OCI-LY7 (cell line): ENCODE measurements around the gene PRKRIP1. TPM values are rescaled to one million over a fixed set of nuclear protein-coding genes. Genes with fewer than 3 reads are reported as not detected.

ENCODE experiments used
- BruUV-seq: library from RNA; stranded (reverse); fragments of 400-500 nt; replicated peaks from 2 replicates; lab custom pipeline; 2021; lab: Mats Ljungman, UMichigan
- CTCF ChIA-PET: fragments of 300-600 bp; sonication (Branson Sonifier 250); formaldehyde crosslinking; loops from one replicate; lab custom pipeline; 2022; ENCODE audit warnings: antibody characterized with exemption; ENCODE audit not compliant: unreplicated experiment; lab: Charles Lee
- POLR2A ChIA-PET: fragments of 300-600 bp; sonication (Branson Sonifier 250); formaldehyde crosslinking; loops from one replicate; lab custom pipeline; 2022; ENCODE audit warnings: antibody characterized with exemption; lab: Charles Lee
- DNase-seq: peaks from one replicate; pipeline ENCODE4 v3.0.0-alpha.2; 2015; ENCODE audit warnings: low spot score
- H2AFZ ChIP-seq: fragments of 200-600 bp; sonication (generic), shearing (Covaris generic); 2 replicates; pipeline ENCODE4 v1.6.1; 2014; ENCODE audit warnings: mild to moderate bottlenecking, antibody characterized with exemption, low read length, moderate library complexity
- H3K27ac ChIP-seq: fragments of 200-600 bp; sonication (generic); 2 replicates; pipeline ENCODE4 v1.5.1; 2014; ENCODE audit warnings: mixed run types, low read depth, mild to moderate bottlenecking, moderate library complexity, low read length, inconsistent platforms; ENCODE audit not compliant: poor library complexity, severe bottlenecking
- H3K36me3 ChIP-seq: fragments of 200-600 bp; sonication (generic); 2 replicates; pipeline ENCODE4 v1.6.1; 2014; ENCODE audit warnings: mild to moderate bottlenecking, antibody characterized with exemption, low read length, moderate library complexity, mixed read lengths; ENCODE audit not compliant: insufficient read depth
- H3K4me1 ChIP-seq: fragments of 200-600 bp; sonication (generic); 2 replicates; pipeline ENCODE4 v1.5.1; 2014; ENCODE audit warnings: mild to moderate bottlenecking, low read length; ENCODE audit not compliant: insufficient read depth, poor library complexity, severe bottlenecking
- H3K4me2 ChIP-seq: fragments of 200-600 bp; sonication (generic); 2 replicates; pipeline ENCODE4 v1.6.1; 2014; ENCODE audit warnings: mild to moderate bottlenecking, low read length
- H3K4me3 ChIP-seq: fragments of 200-600 bp; sonication (generic); 2 replicates; pipeline ENCODE4 v1.5.1; 2014; ENCODE audit warnings: mild to moderate bottlenecking, low read depth, low read length; ENCODE audit not compliant: poor library complexity, severe bottlenecking
- H3K79me2 ChIP-seq: fragments of 200-600 bp; sonication (generic); 2 replicates; pipeline ENCODE4 v1.6.1; 2016; ENCODE audit warnings: low read depth, mild to moderate bottlenecking, low read length, moderate library complexity, mixed read lengths; ENCODE audit not compliant: insufficient read depth
- H3K9me2 ChIP-seq: fragments of 200-600 bp; sonication (generic); 2 replicates; pipeline ENCODE4 v1.6.1; 2016; ENCODE audit warnings: mild to moderate bottlenecking, low read length, mixed read lengths; ENCODE audit not compliant: insufficient read depth
- H3K9me3 ChIP-seq: fragments of 200-600 bp; sonication (generic); 2 replicates; pipeline ENCODE4 v1.6.1; 2014; ENCODE audit warnings: mild to moderate bottlenecking, mixed run types, low read length, mixed read lengths
- H4K20me1 ChIP-seq: fragments of 200-600 bp; sonication (generic); 2 replicates; pipeline ENCODE4 v1.6.1; 2014; ENCODE audit warnings: mild to moderate bottlenecking, antibody characterized with exemption, low read length, moderate library complexity, mixed read lengths; ENCODE audit not compliant: insufficient read depth
- CTCF ChIP-seq: fragments of 200-600 bp; sonication (generic); conservative IDR thresholded peaks from 2 replicates; pipeline ENCODE4 v1.5.1; 2014; ENCODE audit warnings: mild to moderate bottlenecking, antibody characterized with exemption, low read length, moderate library complexity, mixed read lengths
- EZH2phosphoT487 ChIP-seq: fragments of 200-600 bp; sonication (generic); IDR thresholded peaks from 2 replicates; pipeline ENCODE4 v1.6.1; 2018; ENCODE audit warnings: low read depth, borderline replicate concordance, mild to moderate bottlenecking, mixed run types, antibody characterized with exemption, low read length, moderate library complexity, mixed read lengths
- intact Hi-C: fragments of 100-400 bp; cut with micrococcal nuclease; formaldehyde crosslinking; loops from one replicate; pipeline ENCODE4 v1.10.0; 2022; ENCODE audit not compliant: unreplicated experiment
- total RNA-seq, 2 experiments: library from RNA; depleted of rRNA in 1 of 2; stranded (reverse); fragments of >200 nt in 1 of 2; shearing (Covaris generic) in 1 of 2; gene quantifications; 2 replicates each; pipeline ENCODE4 v1.2.3, GENCODE V29; 2014 to 2022

Gene PRKRIP1
- total RNA-seq, 2 experiments from 2014 or later: 47.1 to 48.2 TPM

- BruUV-seq: no TSS peak
These were observed 49.0 kb downstream of the PRKRIP1 start for GRCh38 chr7:102444961-102445673.

DNA sequence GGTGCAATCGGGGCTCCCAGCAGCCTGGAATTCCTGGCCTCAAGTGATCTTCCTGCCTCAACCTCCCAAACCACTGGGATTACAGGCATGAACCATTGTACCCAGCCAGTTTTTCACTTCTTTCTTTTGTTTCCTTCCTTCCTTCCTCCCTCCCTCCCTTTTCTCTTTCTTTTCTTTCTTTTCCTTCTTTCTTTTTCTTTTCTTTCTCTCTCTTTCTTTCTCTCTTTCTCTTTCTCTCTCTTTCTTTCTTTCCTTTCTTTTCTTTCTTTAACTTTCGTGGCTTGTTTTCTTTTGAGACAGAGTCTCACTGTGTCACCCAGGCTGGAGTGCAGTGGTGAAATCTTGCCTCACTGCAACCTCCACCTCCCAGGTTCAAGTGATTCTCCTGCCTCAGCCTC is 49.5 kb downstream of the PRKRIP1 start:
- TF ChIP-seq CTCF (no peak), EZH2phosphoT487 (no peak)
- no peaks in the 10 kb centered on the region for H4K20me1 ChIP-seq
- H2AFZ ChIP-seq: no peak overlapping the region
- peak overlapping the region; percentile 51 for H3K4me2 ChIP-seq
- POLR2A ChIA-PET: interaction anchor here (0.6 to 9.7 kb wide), 3 partner anchors 13 to 1253 kb away, joined by 3 to 66 read pairs (median 26); partner anchors contain the start of gene ORAI2
- peaks cover 75% of the 10 kb centered on the region for H3K36me3 ChIP-seq
- peaks cover 77% of the 10 kb centered on the region for H3K4me1 ChIP-seq
- H3K9me3 ChIP-seq: peaks cover 4% of the 10 kb centered on the region; the same call in 1 of the 2 replicates
- H3K79me2 ChIP-seq: peaks cover 30% of the 10 kb centered on the region; the same call in 1 of the 2 replicates
- CTCF ChIA-PET: interaction anchor here (1.0 to 1.1 kb wide), 2 partner anchors 14 to 37 kb away, joined by 3 to 4 read pairs; no protein-coding TSS in a partner anchor
- H3K4me3 ChIP-seq: peak overlapping the region; percentile 37
- no TSS peak for BruUV-seq
- H3K9me2 ChIP-seq: no peaks in the 10 kb centered on the region
- intact Hi-C loops: loop anchor here (1.0 to 10.0 kb wide), 3 partner anchors 19 to 641 kb away; no protein-coding TSS in a partner anchor
- peak overlapping the region; percentile 100 for H3K27ac ChIP-seq
- DNase-seq: no peak

More at GRCh38 chr7:102444961-102445673, 49.0 kb downstream of the PRKRIP1 start:
- intact Hi-C loops: loop anchor here (1.0 to 10.0 kb wide), 3 partner anchors 19 to 640 kb away; no protein-coding TSS in a partner anchor
- TF ChIP-seq CTCF (no peak), EZH2phosphoT487 (no peak)
- H3K79me2 ChIP-seq: peaks cover 30% of the 10 kb centered on the region; the same call in 1 of the 2 replicates
- H3K9me2 ChIP-seq: no peaks in the 10 kb centered on the region
- ChIA-PET CTCF (interaction anchor here (1.0 to 1.1 kb wide), 2 partner anchors 13 to 36 kb away, joined by 3 to 4 read pairs; no protein-coding TSS in a partner anchor), POLR2A (interaction anchor here (0.6 to 9.7 kb wide), 5 partner anchors 12 to 1253 kb away, joined by 3 to 66 read pairs (median 4); partner anchors contain the start of gene ORAI2)
- H3K36me3 ChIP-seq: peaks cover 75% of the 10 kb centered on the region
- H3K4me3 ChIP-seq: peak overlapping the region; percentile 37
- no peak overlapping the region for H2AFZ ChIP-seq
- H3K9me3 ChIP-seq: peaks cover 4% of the 10 kb centered on the region; the same call in 1 of the 2 replicates
- H3K27ac ChIP-seq: peak overlapping the region; percentile 100
- peak overlapping the region; percentile 51 for H3K4me2 ChIP-seq
- H4K20me1 ChIP-seq: no peaks in the 10 kb centered on the region
- H3K4me1 ChIP-seq: peaks cover 77% of the 10 kb centered on the region
- DNase-seq: peak; percentile 92
